ENCODE data around the gene LGALS9. TPM values are rescaled to one million over a fixed set of nuclear protein-coding genes. Genes with fewer than 3 reads are reported as not detected.

LGALS9 gene
- total and polyA plus RNA-seq, 2 donors, result 45.7 to 75.8 TPM

DNA sequence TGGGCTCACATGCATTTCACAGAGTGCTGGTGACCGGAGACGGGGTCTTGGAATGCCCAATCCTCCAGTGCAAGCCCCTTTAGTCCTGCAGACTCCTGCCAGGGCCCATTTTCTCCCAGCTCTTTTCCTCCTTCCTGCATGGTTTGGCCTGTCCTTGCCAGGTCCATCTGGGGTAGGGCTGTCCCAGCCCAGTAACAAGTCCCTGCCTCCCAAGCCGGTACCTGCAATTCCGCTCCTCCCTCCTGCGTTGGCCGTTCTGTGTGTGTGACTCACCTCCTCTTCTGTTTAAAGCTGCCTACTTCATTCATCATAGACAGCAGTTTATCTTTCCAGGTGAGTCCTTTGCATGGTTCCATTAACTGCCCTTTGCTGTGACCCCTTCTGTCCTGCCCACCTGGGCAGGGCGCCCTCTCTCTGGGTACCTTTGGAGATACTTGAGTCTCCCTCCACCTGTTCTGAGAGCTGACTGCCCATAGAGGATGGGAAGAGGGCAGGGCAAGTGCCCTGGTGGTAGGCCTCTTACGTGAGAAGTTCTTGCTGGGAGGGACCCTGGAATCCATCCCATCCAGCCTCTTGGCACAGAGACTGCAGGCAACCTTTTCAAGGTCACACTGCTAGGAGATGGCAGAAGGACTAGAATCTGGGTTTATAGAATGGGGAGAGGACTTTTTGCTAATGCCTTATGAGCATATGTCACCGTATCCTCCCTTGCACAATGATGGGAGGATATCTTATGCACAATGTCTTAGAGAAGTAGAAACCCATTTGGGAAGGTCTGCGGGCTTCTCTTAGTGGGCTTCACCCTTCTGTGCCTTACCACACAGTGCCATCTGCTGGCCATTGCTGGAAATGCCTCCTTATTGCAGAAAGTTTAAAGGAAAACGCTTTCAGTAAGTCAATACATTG lies 29.7 kb upstream of the LGALS9 start:
- Histone ChIP-seq H3K9me3 (ENCODE audit: control insufficient read depth in 2 of 2, insufficient read depth in 1 of 2, low read length in 1 of 2) (no peaks in the 10 kb centered on the region), H3K4me1 (ENCODE audit: control insufficient read depth in 2 of 2, insufficient read depth in 2 of 2, low read length in 2 of 2) (no peaks in the 10 kb centered on the region), H3K4me3 (ENCODE audit: low read length in 2 of 2) (no peak overlapping the region), H3K36me3 (ENCODE audit: control insufficient read depth in 2 of 2, insufficient read depth in 2 of 2, low read length in 1 of 2) (peaks cover 0 to 5% of the 10 kb centered on the region in 2 donors), H3K27me3 (ENCODE audit: control insufficient read depth in 2 of 2, insufficient read depth in 1 of 2, low read length in 1 of 2) (no peaks in the 10 kb centered on the region), H3K27ac (ENCODE audit: low read depth in 1 of 2, low read length in 1 of 2) (no peak overlapping the region)
- peak; percentile 41 to 89 (median 81) for DNase-seq (ENCODE audit: low read depth in 6 of 9, low spot score in 9 of 9)
- 78% methylated on average over 11 of the region's 11 CpGs for WGBS

DNA sequence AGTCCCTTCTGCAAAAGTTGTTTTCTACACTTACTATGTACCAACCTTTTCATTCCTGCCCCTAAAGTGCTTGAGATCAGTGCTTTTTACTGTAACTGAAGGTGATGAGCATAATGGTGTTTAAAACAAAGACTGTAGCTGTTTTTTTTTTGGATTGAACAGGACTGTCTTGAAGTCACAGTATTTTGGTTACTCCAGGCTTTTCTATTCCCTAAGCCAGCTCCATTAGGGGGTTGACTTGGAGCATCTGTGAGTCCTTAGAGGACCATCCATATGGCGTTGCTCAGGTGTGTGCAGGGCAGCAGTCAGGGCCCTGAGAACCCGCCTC lies 29.0 kb upstream of the LGALS9 start:
- H3K27me3 ChIP-seq (ENCODE audit: control insufficient read depth in 2 of 2, insufficient read depth in 1 of 2, low read length in 1 of 2), result no peaks in the 10 kb centered on the region
- no peak overlapping the region for H3K4me3 ChIP-seq (ENCODE audit: low read length in 2 of 2)
- H3K27ac ChIP-seq (ENCODE audit: low read depth in 1 of 2, low read length in 1 of 2), result no peak overlapping the region
- H3K36me3 ChIP-seq (ENCODE audit: control insufficient read depth in 2 of 2, insufficient read depth in 2 of 2, low read length in 1 of 2), result peaks cover 0 to 5% of the 10 kb centered on the region in 2 donors
- H3K9me3 ChIP-seq (ENCODE audit: control insufficient read depth in 2 of 2, insufficient read depth in 1 of 2, low read length in 1 of 2), result no peaks in the 10 kb centered on the region
- no peak for DNase-seq (ENCODE audit: low read depth in 6 of 9, low spot score in 9 of 9)
- no peaks in the 10 kb centered on the region for H3K4me1 ChIP-seq (ENCODE audit: control insufficient read depth in 2 of 2, insufficient read depth in 2 of 2, low read length in 2 of 2)
- WGBS, result 82% methylated on average over 2 of the region's 2 CpGs

DNA sequence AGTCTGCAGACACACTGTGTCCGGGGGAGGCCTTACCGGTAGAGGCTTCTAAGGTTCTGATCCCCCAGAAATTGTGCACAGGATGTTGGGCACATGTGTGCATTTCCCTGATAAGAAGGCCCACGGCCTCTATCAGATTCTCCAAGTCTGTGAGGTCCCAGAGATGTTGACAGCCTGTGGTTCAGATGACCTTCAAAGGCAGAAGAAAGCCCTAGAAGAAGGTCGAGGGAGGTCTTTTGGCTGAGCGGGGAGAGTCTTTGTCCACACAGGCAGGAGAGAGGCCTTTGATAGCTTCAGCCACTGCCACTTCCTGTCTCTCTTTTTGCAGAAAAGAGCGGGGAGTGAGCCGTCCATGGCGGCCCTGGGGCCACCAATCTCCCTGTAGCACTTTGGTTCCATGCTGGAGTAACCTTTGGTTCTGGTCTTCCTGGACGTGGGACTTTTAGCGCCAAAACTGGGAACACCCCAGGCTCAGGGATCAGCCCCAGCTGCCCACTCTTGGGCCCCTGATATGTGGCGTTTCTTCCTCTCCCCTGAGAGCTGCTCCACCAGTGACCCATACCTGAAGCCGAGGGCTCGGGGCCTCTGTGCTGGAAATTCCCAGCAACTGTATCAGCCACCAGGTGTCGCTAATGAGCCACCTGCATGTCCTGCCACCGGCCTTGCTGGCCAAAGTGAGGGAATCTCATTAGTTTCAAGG lies 28.1 kb upstream of the LGALS9 start:
- DNase-seq (ENCODE audit: low read depth in 6 of 9, low spot score in 9 of 9), result peak; percentile 13 to 74 (median 43)
- H3K36me3 ChIP-seq (ENCODE audit: control insufficient read depth in 2 of 2, insufficient read depth in 2 of 2, low read length in 1 of 2), result peaks cover 0 to 5% of the 10 kb centered on the region in 2 donors
- WGBS, result 54% methylated on average over 15 of the region's 15 CpGs

DNA sequence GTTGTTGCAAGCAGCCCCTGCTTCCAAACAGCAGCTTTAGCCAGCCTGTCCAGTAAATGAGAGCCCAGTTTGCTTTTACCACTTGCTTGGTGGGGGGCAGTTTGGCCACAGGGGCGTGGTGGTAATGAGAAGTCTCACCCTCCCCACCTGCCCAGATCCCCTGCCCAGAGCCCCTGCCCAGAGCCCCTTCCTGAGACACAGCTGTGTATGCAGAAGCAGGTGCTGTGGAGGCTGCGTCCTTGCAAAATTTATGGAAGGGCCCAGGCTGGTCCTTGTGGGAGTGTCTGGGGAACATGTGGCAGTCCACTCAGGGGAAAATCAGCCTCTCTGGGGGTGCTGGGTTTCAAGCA lies 27.6 kb upstream of the LGALS9 start:
- H3K4me1 ChIP-seq (ENCODE audit: control insufficient read depth in 2 of 2, insufficient read depth in 2 of 2, low read length in 2 of 2), result no peaks in the 10 kb centered on the region
- H3K27ac ChIP-seq (ENCODE audit: low read depth in 1 of 2, low read length in 1 of 2), result no peak overlapping the region
- DNase-seq (ENCODE audit: low read depth in 6 of 9, low spot score in 9 of 9), result no peak
- H3K36me3 ChIP-seq (ENCODE audit: control insufficient read depth in 2 of 2, insufficient read depth in 2 of 2, low read length in 1 of 2), result peaks cover 0 to 5% of the 10 kb centered on the region in 2 donors
- 85% methylated on average over 2 of the region's 2 CpGs for whole genome bisulfite sequencing
- H3K9me3 ChIP-seq (ENCODE audit: control insufficient read depth in 2 of 2, insufficient read depth in 1 of 2, low read length in 1 of 2), result no peaks in the 10 kb centered on the region
- no peak overlapping the region for H3K4me3 ChIP-seq (ENCODE audit: low read length in 2 of 2)
- no peaks in the 10 kb centered on the region for H3K27me3 ChIP-seq (ENCODE audit: control insufficient read depth in 2 of 2, insufficient read depth in 1 of 2, low read length in 1 of 2)

More for the DNA sequence above, 28.1 kb upstream of the LGALS9 start:
- Histone ChIP-seq H3K4me3 (ENCODE audit: low read length in 2 of 2) (no peak overlapping the region), H3K9me3 (ENCODE audit: control insufficient read depth in 2 of 2, insufficient read depth in 1 of 2, low read length in 1 of 2) (no peaks in the 10 kb centered on the region), H3K27ac (ENCODE audit: low read depth in 1 of 2, low read length in 1 of 2) (no peak overlapping the region), H3K4me1 (ENCODE audit: control insufficient read depth in 2 of 2, insufficient read depth in 2 of 2, low read length in 2 of 2) (no peaks in the 10 kb centered on the region), H3K27me3 (ENCODE audit: control insufficient read depth in 2 of 2, insufficient read depth in 1 of 2, low read length in 1 of 2) (no peaks in the 10 kb centered on the region)

DNA sequence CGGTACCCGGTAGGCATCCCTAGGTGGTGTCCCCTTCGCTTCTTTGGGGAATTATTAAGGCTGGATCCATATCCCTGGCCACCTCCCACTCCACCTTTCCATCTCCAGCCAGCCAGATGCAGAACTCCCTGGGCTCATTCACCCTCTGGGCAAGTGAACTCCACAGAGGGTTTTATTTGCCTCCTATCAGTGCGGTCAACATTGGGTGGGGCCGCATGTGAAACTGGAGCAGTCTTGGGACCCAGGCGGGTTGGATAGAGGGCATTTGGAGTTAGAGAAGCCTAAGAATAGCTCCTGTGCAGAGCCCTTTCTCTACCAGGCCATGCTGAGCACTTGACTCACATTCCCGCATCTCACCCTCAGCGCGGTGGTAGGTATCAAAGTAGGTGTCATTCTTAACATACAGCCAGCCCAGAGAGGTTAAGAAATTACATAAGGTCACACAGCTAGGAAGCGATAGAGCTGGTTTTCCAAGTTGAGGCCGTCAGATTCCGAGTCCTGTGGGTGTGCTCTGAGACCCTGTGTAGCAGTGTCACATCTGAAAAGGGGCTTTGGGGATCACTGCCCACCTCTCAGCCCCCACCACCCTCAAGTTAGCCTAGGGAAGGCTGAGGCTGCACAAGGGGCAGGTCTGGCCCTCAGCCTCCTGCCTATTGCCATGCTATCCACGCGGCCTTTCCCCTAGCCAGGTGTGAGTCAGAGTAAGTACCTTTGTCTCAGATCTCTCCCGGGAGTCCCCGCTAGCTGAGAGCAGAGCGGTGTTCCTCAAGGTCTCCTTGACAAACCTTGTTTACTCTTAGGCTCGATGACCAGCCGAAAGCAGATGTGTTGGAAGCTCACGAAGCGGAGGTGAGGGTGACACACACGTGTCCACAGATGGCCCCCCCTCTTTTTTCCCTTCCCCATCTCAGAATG lies 26.9 kb upstream of the LGALS9 start:
- no peak overlapping the region for H3K27ac ChIP-seq (ENCODE audit: low read depth in 1 of 2, low read length in 1 of 2)
- no peaks in the 10 kb centered on the region for H3K9me3 ChIP-seq (ENCODE audit: control insufficient read depth in 2 of 2, insufficient read depth in 1 of 2, low read length in 1 of 2)
- no peaks in the 10 kb centered on the region for H3K27me3 ChIP-seq (ENCODE audit: control insufficient read depth in 2 of 2, insufficient read depth in 1 of 2, low read length in 1 of 2)
- H3K36me3 ChIP-seq (ENCODE audit: control insufficient read depth in 2 of 2, insufficient read depth in 2 of 2, low read length in 1 of 2), result peaks cover 0 to 5% of the 10 kb centered on the region in 2 donors
- H3K4me1 ChIP-seq (ENCODE audit: control insufficient read depth in 2 of 2, insufficient read depth in 2 of 2, low read length in 2 of 2), result no peaks in the 10 kb centered on the region
- 97% methylated on average over 22 of the region's 22 CpGs for WGBS
- no peak overlapping the region for H3K4me3 ChIP-seq (ENCODE audit: low read length in 2 of 2)
- no peak for DNase-seq (ENCODE audit: low read depth in 6 of 9, low spot score in 9 of 9)

DNA sequence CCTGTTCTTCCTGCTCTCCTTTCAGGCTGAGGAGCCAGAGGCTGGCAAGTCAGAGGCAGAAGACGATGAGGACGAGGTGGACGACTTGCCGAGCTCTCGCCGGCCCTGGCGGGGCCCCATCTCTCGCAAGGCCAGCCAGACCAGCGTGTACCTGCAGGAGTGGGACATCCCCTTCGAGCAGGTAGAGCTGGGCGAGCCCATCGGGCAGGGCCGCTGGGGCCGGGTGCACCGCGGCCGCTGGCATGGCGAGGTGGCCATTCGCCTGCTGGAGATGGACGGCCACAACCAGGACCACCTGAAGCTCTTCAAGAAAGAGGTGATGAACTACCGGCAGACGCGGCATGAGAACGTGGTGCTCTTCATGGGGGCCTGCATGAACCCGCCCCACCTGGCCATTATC lies 25.6 kb upstream of the LGALS9 start:
- no peaks in the 10 kb centered on the region for H3K9me3 ChIP-seq (ENCODE audit: control insufficient read depth in 2 of 2, insufficient read depth in 1 of 2, low read length in 1 of 2)
- no peak overlapping the region for H3K27ac ChIP-seq (ENCODE audit: low read depth in 1 of 2, low read length in 1 of 2)
- no peak for DNase-seq (ENCODE audit: low read depth in 6 of 9, low spot score in 9 of 9)
- no peaks in the 10 kb centered on the region for H3K4me1 ChIP-seq (ENCODE audit: control insufficient read depth in 2 of 2, insufficient read depth in 2 of 2, low read length in 2 of 2)
- H3K4me3 ChIP-seq (ENCODE audit: low read length in 2 of 2), result no peak overlapping the region
- WGBS, result 98% methylated on average over 25 of the region's 25 CpGs
- H3K27me3 ChIP-seq (ENCODE audit: control insufficient read depth in 2 of 2, insufficient read depth in 1 of 2, low read length in 1 of 2), result no peaks in the 10 kb centered on the region
- H3K36me3 ChIP-seq (ENCODE audit: control insufficient read depth in 2 of 2, insufficient read depth in 2 of 2, low read length in 1 of 2), result peaks cover 0 to 5% of the 10 kb centered on the region in 2 donors

DNA sequence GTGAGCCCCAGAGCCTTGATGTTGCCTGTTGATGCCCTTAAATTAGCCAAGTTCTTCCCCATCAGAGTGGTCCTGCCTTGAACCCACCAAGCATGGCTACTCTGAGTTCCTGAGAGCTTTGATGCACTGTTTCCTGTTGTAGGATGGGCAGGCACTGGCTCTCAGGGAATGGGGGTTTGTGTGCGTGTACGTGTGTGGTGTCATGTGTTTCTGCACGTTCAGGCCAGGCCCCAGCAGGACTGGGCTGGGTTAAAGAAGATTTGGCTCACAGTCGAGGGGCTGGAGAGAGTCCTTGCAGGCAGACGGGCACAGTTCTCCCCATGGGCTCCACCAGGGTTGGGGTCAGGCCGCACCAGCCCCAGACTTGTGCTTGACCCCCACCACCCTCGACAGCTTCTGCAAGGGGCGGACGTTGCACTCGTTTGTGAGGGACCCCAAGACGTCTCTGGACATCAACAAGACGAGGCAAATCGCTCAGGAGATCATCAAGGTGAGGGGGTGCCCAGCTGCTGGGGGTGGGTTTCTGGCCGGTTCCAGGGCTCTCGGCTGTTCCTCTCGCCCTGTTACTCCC lies 23.4 kb upstream of the LGALS9 start:
- DNase-seq (ENCODE audit: low read depth in 6 of 9, low spot score in 9 of 9), result no peak
- Histone ChIP-seq H3K4me1 (ENCODE audit: control insufficient read depth in 2 of 2, insufficient read depth in 2 of 2, low read length in 2 of 2) (no peaks in the 10 kb centered on the region), H3K27ac (ENCODE audit: low read depth in 1 of 2, low read length in 1 of 2) (no peak overlapping the region), H3K4me3 (ENCODE audit: low read length in 2 of 2) (no peak overlapping the region), H3K27me3 (ENCODE audit: control insufficient read depth in 2 of 2, insufficient read depth in 1 of 2, low read length in 1 of 2) (no peaks in the 10 kb centered on the region), H3K9me3 (ENCODE audit: control insufficient read depth in 2 of 2, insufficient read depth in 1 of 2, low read length in 1 of 2) (no peaks in the 10 kb centered on the region), H3K36me3 (ENCODE audit: control insufficient read depth in 2 of 2, insufficient read depth in 2 of 2, low read length in 1 of 2) (peaks cover 0 to 5% of the 10 kb centered on the region in 2 donors)
- WGBS, result 95% methylated on average over 16 of the region's 16 CpGs

DNA sequence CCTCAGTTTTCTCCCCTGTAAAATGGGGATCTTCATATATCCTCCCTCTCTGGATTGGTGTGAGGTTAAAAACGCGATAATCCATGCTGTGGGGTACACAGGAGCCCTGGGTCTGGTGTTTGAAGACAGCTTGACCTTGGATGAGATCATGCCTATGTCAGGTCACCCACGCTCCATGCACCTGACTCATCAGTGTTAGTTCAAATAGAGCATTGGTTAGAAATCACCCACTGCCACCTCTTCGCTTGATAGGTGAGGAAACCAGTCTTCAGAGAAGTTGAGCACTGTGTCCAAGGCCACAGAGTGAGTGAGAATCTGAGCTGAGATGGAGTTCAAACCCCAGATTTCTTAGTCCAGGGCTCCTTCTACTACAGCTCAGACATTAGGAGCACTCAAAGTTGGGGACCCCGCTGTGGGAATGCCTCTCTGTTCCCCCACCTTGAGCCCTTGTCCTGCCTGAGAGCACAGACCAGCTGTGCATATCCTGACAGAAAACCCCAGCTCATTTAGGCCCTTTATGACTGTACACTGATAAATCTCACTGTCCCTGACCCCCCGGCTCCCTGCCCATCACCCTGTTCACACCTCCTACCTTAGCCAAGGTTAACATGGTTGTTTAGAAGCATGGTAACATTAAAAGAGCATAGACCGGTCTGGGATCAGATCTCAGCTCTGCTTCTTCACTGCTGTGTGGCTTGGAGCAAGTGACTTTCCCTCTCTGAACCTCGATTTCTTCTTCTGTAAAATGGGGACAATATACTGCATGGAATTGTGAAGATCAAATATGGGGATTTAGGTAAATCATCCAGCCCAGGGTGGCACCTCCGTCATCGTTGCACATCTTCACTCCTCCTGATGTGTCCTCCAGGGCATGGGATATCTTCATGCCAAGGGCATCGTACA lies 22.4 kb upstream of the LGALS9 start:
- WGBS, result 95% methylated on average over 11 of the region's 11 CpGs
- H3K9me3 ChIP-seq (ENCODE audit: control insufficient read depth in 2 of 2, insufficient read depth in 1 of 2, low read length in 1 of 2), result no peaks in the 10 kb centered on the region
- H3K4me3 ChIP-seq (ENCODE audit: low read length in 2 of 2), result no peak overlapping the region
- H3K27me3 ChIP-seq (ENCODE audit: control insufficient read depth in 2 of 2, insufficient read depth in 1 of 2, low read length in 1 of 2), result no peaks in the 10 kb centered on the region
- no peaks in the 10 kb centered on the region for H3K4me1 ChIP-seq (ENCODE audit: control insufficient read depth in 2 of 2, insufficient read depth in 2 of 2, low read length in 2 of 2)
- H3K36me3 ChIP-seq (ENCODE audit: control insufficient read depth in 2 of 2, insufficient read depth in 2 of 2, low read length in 1 of 2), result peaks cover 0 to 5% of the 10 kb centered on the region in 2 donors
- no peak overlapping the region for H3K27ac ChIP-seq (ENCODE audit: low read depth in 1 of 2, low read length in 1 of 2)
- no peak for DNase-seq (ENCODE audit: low read depth in 6 of 9, low spot score in 9 of 9)

Measured in thymus (tissue), 11 donors.